GM19467 (cell line): ENCODE data around the gene TP73.

Source experiments
- ATAC-seq: cut with Tn5 transposase; IDR thresholded peaks from one replicate; pipeline ENCODE4 v1.9.1; 2021; ENCODE audit warnings: mild to moderate bottlenecking, moderate library complexity; ENCODE audit not compliant: unreplicated experiment

TP73 gene

DNA sequence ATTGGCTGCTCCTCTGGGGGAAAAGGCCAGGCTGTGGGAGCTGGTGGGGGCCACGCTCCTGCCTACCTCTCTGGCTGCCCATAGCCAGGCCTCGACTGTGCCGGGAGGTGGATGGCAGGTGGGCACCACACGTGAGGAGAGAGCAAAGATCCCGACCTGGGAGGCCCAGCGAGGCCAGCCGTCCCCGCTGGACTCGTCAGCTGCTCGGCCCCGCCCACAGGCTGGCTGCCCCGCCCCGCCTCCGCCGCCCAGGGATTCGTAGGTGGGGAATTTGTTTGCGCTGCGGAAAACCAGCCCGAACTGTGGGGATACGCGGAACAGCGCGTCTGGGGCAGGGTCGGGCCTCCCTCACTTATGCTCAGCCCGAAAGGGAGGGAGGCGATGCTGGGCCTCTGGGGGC, 31.7 kb downstream of the TP73 start:
- no peak for ATAC-seq

GRCh38 chr1:3685222-3685621, 32.9 kb downstream of the TP73 start:
- ATAC-seq, result no peak

GRCh38 chr1:3685906-3686305, 33.6 kb downstream of the TP73 start:
- ATAC-seq, result no peak

DNA sequence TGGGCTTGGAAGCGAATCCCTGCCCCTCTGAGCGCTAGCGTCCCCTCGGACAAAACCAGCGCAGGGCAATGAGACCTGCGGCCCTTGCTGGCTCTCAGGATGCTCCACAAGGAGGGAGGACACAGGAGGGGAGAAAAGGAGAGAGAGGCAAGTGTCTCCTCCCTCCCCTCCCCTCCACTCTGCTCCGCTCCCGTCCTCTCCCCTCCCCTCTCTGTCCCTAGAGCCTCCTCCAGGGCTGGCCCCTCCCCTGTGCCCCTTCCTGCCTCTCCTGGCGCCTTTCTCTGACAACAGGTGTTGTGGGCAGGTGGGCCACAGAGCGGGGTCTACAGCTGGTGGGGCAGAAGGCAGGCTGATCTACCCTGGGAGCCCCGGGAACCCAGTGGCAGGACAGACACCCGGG, 35.2 kb downstream of the TP73 start:
- no peak for ATAC-seq

- ATAC-seq, result no peak
Measured at GRCh38 chr1:3688356-3689137, 36.2 kb downstream of the TP73 start.

GRCh38 chr1:3689138-3689750, 36.9 kb downstream of the TP73 start:
- no peak for ATAC-seq

- no peak for ATAC-seq
Measured at GRCh38 chr1:3690282-3691065, 38.2 kb downstream of the TP73 start.

DNA sequence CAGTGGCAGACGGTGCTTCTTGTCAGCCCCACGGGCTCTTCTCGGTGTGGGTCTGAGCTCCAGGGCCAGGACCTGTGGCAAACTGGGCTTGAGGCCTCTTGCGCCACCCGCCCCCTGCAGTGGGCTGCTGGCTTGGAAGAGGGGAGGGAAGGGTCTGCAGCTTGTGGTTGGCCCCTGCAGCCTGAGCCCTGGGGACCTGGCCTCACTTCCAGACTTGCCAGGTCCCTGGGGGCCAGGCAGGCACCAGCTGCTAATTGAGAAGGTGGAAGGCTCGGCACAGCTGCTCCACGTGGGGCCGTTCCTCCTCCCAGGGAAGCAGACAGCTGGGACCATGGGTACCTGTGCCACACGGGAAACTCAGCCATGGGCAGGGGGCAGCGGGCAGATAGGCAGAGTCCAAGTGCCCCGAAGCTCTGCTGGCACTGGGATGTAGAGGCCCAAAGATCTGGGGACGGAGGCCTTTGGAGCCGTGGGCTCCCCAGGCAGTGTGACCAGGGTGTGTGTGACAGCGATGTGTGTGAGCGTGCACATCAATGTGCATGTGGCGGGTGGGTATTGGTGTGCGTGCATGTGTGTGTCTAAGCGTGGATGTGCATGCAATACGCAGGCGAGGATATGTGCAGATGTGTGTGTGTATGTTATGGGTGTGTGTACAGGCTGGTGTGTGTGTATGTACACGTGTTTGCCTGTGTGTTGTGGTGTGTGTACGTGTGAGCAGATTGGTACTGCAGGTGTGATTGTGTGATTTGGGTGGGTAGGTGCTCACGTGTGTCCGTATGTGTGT, 39.3 kb downstream of the TP73 start:
- no peak for ATAC-seq

DNA sequence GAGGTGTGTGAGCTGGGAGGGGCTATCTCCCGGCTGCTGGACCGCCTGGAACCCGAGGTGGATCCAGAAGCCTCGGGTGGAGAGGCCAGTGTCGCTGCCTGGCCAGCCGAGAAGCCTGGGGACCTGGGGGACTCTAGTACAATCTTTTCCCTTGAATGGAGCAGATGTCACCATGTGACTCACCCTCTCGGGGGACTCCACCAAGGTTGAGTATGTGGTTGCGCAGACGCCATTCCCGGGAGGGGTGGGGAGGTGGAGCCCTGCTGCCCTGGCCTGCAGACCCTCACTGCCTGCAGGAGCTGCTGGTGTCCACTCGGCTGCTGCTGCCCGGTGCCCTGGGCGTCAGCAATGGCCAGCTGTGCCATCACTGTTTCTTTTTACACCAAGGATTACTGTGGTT, 40.3 kb downstream of the TP73 start:
- ATAC-seq, result no peak

GRCh38 chr1:3693321-3693720, 41.0 kb downstream of the TP73 start:
- no peak for ATAC-seq

GRCh38 chr1:3695326-3696217, 43.3 kb downstream of the TP73 start:
- no peak for ATAC-seq

- no peak for ATAC-seq
Measured at GRCh38 chr1:3696689-3697088, 44.4 kb downstream of the TP73 start.

DNA sequence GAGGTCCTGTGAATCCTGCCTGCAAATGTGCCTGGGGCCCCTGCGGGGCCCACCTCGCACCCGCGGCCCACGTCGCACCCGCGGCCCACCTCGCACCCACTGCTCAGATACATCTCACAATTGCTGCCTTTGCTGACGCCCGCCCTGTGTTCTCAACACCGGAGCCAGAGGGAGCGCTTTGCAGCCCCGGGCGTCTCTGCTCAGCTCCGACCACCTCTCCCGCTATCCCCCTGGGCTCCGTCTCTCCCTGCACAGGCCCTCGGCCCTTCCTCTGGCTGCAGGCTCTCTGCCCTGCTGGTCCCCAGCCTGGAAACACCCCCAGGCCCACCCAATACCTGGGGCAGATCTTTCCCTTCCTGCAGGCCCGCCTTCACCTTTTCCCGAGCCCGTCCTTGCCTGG, 44.8 kb downstream of the TP73 start:
- no peak for ATAC-seq

- no peak for ATAC-seq
Measured at GRCh38 chr1:3697810-3698209, 45.5 kb downstream of the TP73 start.

DNA sequence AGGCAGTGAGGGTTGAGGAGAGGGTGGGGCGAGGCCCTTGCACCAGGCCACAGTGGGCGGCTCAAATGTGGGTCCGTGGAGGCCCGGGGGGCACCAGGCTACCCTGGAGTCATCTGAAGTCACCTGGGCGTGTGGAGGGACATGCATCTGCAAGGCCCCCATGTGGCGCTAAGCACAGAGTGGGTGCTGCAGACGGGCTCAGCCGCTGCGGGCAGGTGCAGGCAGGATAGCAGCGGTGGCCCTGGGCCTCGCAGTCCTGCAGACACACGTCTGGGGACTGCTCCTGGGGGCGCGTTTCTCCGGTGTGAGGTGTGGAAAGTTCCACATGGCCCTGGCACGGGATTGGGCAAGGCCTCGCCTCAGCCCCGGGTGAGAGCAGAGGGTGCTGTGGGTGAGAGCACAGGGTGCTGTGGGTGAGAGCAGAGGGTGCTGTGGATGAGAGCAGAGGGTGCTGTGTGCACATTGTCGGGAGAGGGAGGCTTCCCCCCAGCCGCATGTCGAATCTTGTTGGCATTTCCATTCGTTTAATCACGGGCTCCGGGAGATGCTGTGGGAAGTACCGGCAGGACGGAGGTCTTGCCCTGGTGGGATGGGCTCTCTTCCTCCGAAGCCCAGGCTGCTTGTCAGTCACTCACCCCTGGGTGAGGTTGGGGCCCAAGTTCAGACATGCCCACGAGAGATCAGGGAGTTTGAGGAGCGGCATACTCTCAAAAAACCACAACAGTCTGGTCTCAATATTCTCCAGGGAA, 46.5 kb downstream of the TP73 start:
- ATAC-seq, result no peak

DNA sequence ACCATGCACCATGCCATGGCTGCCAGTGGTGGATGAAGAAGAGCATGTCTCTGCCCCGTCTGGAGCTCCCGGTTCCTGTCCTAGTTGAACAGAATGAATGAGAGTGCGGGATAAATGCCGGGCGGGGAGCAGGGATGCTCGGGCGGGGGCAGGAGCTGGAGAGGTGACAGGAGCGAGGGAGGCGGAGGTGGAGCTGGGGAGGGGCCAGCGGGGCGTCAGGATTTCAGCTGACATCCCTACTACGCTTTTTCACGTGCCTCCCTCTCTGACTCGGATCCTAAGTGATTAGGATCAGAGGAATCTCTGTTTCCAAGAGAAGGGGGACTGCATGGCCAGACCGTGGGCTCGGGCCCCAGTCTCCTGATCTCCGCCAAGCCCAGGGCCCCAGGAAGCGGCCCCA, 47.3 kb downstream of the TP73 start:
- ATAC-seq, result no peak

DNA sequence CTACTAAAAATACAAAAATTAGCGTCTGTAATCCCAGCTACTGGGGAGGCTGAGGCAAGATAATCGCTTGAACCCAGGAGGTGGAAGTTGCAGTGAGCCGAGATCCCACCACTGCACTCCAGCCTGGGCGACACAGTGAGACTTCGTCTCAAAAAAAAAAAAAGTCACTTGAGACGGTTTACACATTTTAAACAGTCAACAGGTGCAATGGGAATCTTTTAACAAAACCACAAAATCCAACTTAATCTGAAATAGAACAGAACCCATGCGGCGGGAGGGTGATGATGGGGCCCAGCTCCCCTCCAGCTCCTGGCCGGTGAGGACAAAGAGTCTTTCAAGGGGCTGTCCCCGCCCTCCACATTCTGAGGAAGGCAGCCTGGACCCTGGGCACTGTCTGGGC, 48.3 kb downstream of the TP73 start:
- no peak for ATAC-seq

DNA sequence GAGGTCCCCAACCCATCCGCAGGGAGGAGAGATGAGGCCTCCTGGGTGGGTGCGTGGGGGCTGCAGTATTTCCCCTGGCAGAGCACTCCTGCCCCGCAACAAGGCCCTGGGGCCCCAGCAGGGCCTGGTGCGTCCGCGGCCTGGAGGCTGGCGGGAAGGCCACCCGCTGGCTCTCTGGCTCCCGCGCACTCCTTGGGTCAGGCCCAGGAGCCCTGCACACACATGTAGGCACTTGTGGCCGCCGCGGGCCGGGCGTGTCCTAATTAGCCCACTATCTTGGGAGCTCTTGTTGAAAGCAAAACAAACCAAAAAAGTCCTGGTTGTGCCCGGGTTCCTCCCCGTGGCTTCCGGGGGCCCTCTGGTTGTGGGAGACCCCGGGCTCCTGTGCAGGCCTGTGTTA, 50.2 kb downstream of the TP73 start:
- ATAC-seq, result no peak

GRCh38 chr1:3702990-3703728, 50.8 kb downstream of the TP73 start:
- ATAC-seq, result no peak
